Measurements from ENCODE around the gene MAP4K1. TPM values are rescaled to one million over a fixed set of nuclear protein-coding genes. Genes with fewer than 3 reads are reported as not detected.

Gene MAP4K1
- total and polyA plus RNA-seq, 5 experiments from 2014 or later, result 85.0 to 228 (median 113) TPM

DNA sequence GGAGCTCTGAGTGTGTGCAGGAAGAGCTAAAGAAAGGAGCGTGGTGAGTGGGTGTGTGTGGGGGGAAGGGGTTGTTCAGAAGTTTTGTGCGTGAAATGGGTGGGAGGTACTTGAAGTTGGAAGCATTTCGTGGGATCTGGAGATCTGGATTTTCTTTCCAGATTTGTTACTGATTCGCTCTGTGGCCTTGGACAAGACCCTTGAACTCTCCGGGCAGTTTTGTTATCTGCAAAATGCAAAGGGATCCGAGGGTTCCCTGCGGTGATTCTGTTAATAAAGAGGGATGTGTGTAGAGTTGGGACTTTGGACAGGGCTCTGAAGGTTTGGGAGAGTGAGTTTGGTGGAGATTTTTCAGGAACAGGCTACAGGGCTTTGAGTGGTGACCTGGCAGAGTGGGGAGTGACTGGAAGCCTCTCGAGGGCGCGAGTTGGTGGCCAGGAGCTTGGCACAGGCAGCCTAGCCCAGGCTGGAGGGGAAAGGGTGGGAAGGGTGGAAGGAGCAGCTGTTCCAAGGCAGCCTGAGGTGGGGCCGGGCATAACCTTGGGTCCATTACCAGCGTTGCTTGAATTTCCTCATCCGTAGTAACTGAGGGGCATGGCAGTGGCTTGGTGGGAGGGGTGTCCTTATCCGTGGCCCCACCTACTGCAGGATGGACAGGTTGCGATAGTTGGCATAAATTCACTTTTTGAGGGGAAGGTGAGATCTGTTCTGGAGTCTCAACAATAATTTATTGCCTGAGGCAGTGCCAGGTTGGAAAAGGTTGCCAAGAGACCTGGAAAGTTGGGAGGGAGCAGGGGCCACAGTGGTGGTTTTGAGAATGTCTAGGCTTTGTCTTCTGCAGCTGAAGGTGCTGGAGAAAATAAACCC lies 31.8 kb upstream of the MAP4K1 start:
- peak overlapping the region; percentile 86 to 95 (median 91) for H3K4me3 Mint-ChIP-seq
- H3K4me1 Mint-ChIP-seq, result peaks cover 17 to 67% (median 32%) of the 10 kb centered on the region in 4 donors
- POLR2A ChIA-PET, result interaction anchor here (0.6 kb wide), 1 partner anchor 768 kb away, joined by 6 read pairs; no protein-coding TSS in a partner anchor
- no peak for ATAC-seq
- peaks cover 6 to 9% (median 8%) of the 10 kb centered on the region in 3 donors for H3K36me3 Mint-ChIP-seq
- no peaks in the 10 kb centered on the region for H3K9me3 Mint-ChIP-seq
- H3K27ac Mint-ChIP-seq, result peak overlapping the region in 5 of 10 donors; percentile 19 to 89 (median 60)
- DNase-seq, result no peak
- H3K27me3 Mint-ChIP-seq, result peaks cover 18 to 66% (median 41%) of the 10 kb centered on the region in 5 donors

DNA sequence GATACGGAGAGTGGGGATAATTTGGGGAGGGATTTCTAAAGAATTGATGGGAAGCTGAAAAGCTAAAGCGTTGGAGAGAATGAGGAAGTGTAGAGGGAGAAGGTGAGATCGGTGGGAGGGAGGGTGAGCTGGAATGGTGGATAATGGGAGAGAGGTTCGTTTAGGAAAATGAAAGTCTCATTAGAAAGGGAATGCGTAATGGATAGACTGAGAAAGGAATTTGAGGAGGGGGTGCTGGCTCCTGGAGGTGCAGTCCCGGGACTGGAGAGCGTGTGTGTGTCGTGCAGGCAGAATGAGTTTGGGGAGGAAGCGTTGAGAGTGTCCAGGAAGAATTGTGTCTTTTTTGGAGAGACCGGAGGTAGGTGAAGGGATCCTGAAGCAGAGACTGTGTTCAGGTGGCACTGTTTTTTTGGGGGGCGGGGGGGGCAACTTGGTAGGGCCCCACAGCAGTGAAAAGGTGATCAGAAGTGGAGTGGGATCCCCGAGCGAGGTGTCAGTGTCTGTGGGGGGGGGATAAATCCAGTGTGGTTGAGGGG lies 31.1 kb upstream of the MAP4K1 start:
- Mint-ChIP-seq H3K9me3 (no peaks in the 10 kb centered on the region), H3K36me3 (peaks cover 4 to 6% (median 5%) of the 10 kb centered on the region in 3 donors), H3K4me1 (peaks cover 17 to 63% (median 31%) of the 10 kb centered on the region in 4 donors), H3K27me3 (peaks cover 16 to 60% (median 38%) of the 10 kb centered on the region in 5 donors), H3K27ac (peak overlapping the region in 7 of 10 donors; percentile 11 to 86 (median 39)), H3K4me3 (peak overlapping the region; percentile 86 to 95 (median 91))
- POLR2A ChIA-PET, result interaction anchor here (2.2 kb wide), 1 partner anchor 30 kb away, joined by 18 read pairs; the partner anchor contains the start of gene EIF3K
- ATAC-seq (no peak), DNase-seq (no peak)

DNA sequence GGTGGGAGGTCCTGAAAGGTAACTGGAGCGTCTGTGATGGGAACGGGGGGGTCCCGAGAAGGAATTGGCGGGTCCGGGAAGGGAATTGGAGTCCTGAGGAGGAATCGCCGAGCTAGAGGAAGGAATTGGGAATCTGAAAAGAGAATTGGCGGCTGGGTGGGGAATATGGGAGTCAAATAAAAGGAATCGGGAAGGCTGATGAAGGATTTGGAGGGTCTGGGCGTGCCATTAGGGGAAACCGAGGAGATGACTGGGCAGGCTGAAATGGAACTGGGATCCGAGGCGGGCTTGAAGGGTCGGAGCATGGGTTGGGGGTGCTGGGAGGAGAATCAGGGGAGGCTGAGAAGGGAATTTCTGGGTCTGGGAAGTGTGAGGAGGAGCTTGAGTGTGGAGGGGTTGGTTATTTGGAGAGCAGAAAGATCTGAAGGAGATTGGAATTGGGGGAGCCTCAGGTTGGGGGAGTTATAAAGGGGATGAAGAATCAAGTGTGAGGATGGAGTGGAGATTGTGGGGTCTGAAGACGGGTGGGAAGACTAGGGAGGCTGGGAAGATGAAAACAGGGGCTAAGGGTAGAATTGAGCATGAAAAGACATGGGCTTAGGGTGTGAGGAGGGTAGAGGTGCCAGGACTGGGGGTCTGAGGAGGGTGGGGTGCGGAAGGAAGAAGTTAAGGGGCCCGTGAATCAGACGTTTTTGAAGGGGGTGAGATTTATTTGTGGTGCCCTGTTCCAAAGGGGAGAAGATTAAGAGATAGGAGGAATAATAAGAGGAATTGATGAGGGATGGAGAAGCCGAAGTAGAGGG lies 30.4 kb upstream of the MAP4K1 start:
- H3K27ac Mint-ChIP-seq, result peak overlapping the region in 9 of 10 donors; percentile 28 to 93 (median 46)
- POLR2A ChIA-PET, result interaction anchor here (0.6 to 2.2 kb wide), 8 partner anchors 9 to 590 kb away, joined by 3 to 18 read pairs (median 5); partner anchors contain the start of genes EIF3K, FAM98C, NFKBIB and PSMD8
- H3K27me3 Mint-ChIP-seq, result peaks cover 12 to 54% (median 32%) of the 10 kb centered on the region in 5 donors
- DNase-seq (no peak), ATAC-seq (no peak)
- peaks cover 0 to 3% (median 2%) of the 10 kb centered on the region in 3 donors for H3K36me3 Mint-ChIP-seq
- H3K9me3 Mint-ChIP-seq, result no peaks in the 10 kb centered on the region
- peak overlapping the region; percentile 86 to 95 (median 91) for H3K4me3 Mint-ChIP-seq
- H3K4me1 Mint-ChIP-seq, result peaks cover 17 to 56% (median 30%) of the 10 kb centered on the region in 4 donors

- Mint-ChIP-seq H3K4me3 (peak within 1 kb of the TSS; percentile 86 to 95 (median 91)), H3K4me1 (peaks cover 17 to 50% (median 28%) of the 10 kb centered on the region in 4 donors), H3K9me3 (no peaks in the 10 kb centered on the region), H3K27ac (peak within 1 kb of the TSS; percentile 37 to 94 (median 86)), H3K27me3 (peaks cover 12 to 47% (median 31%) of the 10 kb centered on the region in 5 donors), H3K36me3 (peaks cover 0 to 3% (median 2%) of the 10 kb centered on the region in 3 donors)
- POLR2A ChIA-PET, result interaction anchor here (0.6 to 2.2 kb wide), 11 partner anchors 9 to 590 kb away, joined by 3 to 18 read pairs (median 4); partner anchors contain the start of genes EIF3K, FAM98C, NFKBIB and PSMD8
- DNase-seq (peak; percentile 99 to 100 (median 100)), ATAC-seq (peak; percentile 88 to 94)
Observed at GRCh38 chr19:38647368-38647965, 29.7 kb upstream of the MAP4K1 start, which contains the start of gene ACTN4. ACTN4 (plus strand) TSS chr19:38647649; CDS start chr19:38647746, 97 bp downstream.

- no peak overlapping the region for H3K27ac Mint-ChIP-seq
- no peak overlapping the region for H3K4me3 Mint-ChIP-seq
- peaks cover 0 to 3% (median 0%) of the 10 kb centered on the region in 3 donors for H3K36me3 Mint-ChIP-seq
- POLR2A ChIA-PET, result no interaction called here
- H3K9me3 Mint-ChIP-seq, result no peaks in the 10 kb centered on the region
- no peak for DNase-seq
- peaks cover 18 to 26% (median 24%) of the 10 kb centered on the region in 4 donors for H3K4me1 Mint-ChIP-seq
- ATAC-seq, result no peak
- H3K27me3 Mint-ChIP-seq, result peaks cover 8 to 20% (median 19%) of the 10 kb centered on the region in 5 donors
Observed at GRCh38 chr19:38644719-38645118, 27.0 kb upstream of the MAP4K1 start.

- DNase-seq (no peak), ATAC-seq (no peak)
- H3K27me3 Mint-ChIP-seq, result no peaks in the 10 kb centered on the region
- no peak overlapping the region for H3K4me3 Mint-ChIP-seq
- peaks cover 1 to 11% (median 4%) of the 10 kb centered on the region in 4 donors for H3K4me1 Mint-ChIP-seq
- no peaks in the 10 kb centered on the region for H3K36me3 Mint-ChIP-seq
- POLR2A ChIA-PET, result interaction anchor here (0.7 kb wide), 1 partner anchor 236 kb away, joined by 3 read pairs; no protein-coding TSS in a partner anchor
- no peaks in the 10 kb centered on the region for H3K9me3 Mint-ChIP-seq
- H3K27ac Mint-ChIP-seq, result no peak overlapping the region
Observed at GRCh38 chr19:38642176-38642575, 24.4 kb upstream of the MAP4K1 start.

DNA sequence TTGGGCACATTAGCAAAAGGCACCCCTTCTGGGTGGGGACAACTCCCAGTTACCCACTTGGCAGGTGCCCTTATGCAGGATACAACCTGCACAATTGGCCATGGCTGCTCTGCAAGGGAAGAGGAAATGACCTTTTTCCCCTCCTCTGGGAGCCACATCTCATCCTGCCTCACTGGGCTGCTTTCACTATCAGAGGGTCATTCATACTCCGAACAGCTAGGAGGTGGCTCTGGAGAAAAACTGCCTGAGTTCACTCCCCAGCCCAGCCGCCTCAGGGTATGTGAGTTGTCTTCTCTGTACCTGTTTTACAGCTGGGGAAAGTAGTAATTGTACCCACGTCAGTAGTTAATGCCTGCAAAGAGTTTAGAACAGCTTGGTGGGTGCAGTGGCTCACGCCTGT lies 22.6 kb upstream of the MAP4K1 start:
- H3K27ac Mint-ChIP-seq, result no peak overlapping the region
- H3K9me3 Mint-ChIP-seq, result no peaks in the 10 kb centered on the region

DNA sequence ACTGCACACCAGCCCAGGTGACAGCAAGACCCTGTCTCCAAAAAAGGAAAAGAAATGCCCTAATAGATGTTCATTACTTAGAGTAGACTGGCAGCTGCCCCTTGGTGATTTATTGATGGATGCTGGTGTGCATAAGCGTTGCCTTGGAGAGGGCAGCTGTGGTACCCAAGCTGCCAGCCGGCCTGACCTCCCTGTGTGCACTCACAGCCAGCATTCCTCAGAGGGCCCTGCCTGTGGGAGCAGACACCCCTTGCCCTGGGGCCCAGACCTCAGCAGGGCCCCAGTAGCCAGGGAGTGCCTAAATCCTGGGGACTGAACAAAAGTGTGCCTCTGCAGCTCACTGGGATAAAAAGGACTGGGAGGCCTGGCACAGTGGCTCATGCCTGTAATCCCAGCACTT lies 21.9 kb upstream of the MAP4K1 start:
- H3K9me3 Mint-ChIP-seq, result no peaks in the 10 kb centered on the region
- peaks cover 2 to 5% (median 2%) of the 10 kb centered on the region in 3 donors for H3K36me3 Mint-ChIP-seq

More for the DNA sequence above, 22.6 kb upstream of the MAP4K1 start:
- Mint-ChIP-seq H3K36me3 (peaks cover 0 to 2% (median 0%) of the 10 kb centered on the region in 3 donors), H3K4me1 (peaks cover 5 to 26% (median 18%) of the 10 kb centered on the region in 4 donors), H3K27me3 (no peaks in the 10 kb centered on the region), H3K4me3 (no peak overlapping the region)
- DNase-seq, result peak in 1 of 10 donors; percentile 22
- no peak for ATAC-seq
- POLR2A ChIA-PET, result interaction anchor here (1.8 kb wide), 1 partner anchor 237 kb away, joined by 5 read pairs; the partner anchor contains the start of gene FAM98C

GRCh38 chr19:38638461-38638860 lies 20.7 kb upstream of the MAP4K1 start:
- Mint-ChIP-seq H3K27ac (no peak overlapping the region), H3K4me1 (peaks cover 10 to 37% (median 25%) of the 10 kb centered on the region in 4 donors), H3K36me3 (peaks cover 3 to 9% (median 5%) of the 10 kb centered on the region in 3 donors), H3K4me3 (no peak overlapping the region), H3K9me3 (no peaks in the 10 kb centered on the region), H3K27me3 (no peaks in the 10 kb centered on the region)
- ATAC-seq (no peak), DNase-seq (peak in 1 of 10 donors; percentile 35)
- POLR2A ChIA-PET, result interaction anchor here (1.8 kb wide), 1 partner anchor 235 kb away, joined by 5 read pairs; the partner anchor contains the start of gene FAM98C

More for the DNA sequence above, 21.9 kb upstream of the MAP4K1 start:
- peak in 1 of 10 donors; percentile 42 for DNase-seq
- ATAC-seq, result no peak
- H3K4me3 Mint-ChIP-seq, result no peak overlapping the region
- H3K4me1 Mint-ChIP-seq, result peaks cover 7 to 33% (median 22%) of the 10 kb centered on the region in 4 donors
- POLR2A ChIA-PET, result interaction anchor here (1.8 kb wide), 1 partner anchor 236 kb away, joined by 5 read pairs; the partner anchor contains the start of gene FAM98C
- H3K27ac Mint-ChIP-seq, result peak overlapping the region in 1 of 10 donors; percentile 29
- H3K27me3 Mint-ChIP-seq, result no peaks in the 10 kb centered on the region

GRCh38 chr19:38635483-38636399 lies 18.0 kb upstream of the MAP4K1 start:
- Mint-ChIP-seq H3K27me3 (no peaks in the 10 kb centered on the region), H3K9me3 (no peaks in the 10 kb centered on the region), H3K4me3 (peak overlapping the region in 1 of 10 donors; percentile 40), H3K27ac (peak overlapping the region in 3 of 10 donors; percentile 11 to 58 (median 40)), H3K4me1 (peaks cover 11 to 35% (median 30%) of the 10 kb centered on the region in 4 donors), H3K36me3 (peaks cover 3 to 34% (median 11%) of the 10 kb centered on the region in 3 donors)
- DNase-seq (peak in 1 of 10 donors; percentile 49), ATAC-seq (no peak)
- POLR2A ChIA-PET, result interaction anchor here (1.6 to 2.0 kb wide), 2 partner anchors 120 to 233 kb away, joined by 8 to 11 read pairs; partner anchors contain the start of gene FAM98C

All from naive thymus-derived CD8-positive, alpha-beta T cell (primary cell).